Endothelial cell of umbilical vein (primary cell): ENCODE measurements around the gene KIFC3. TPM values are rescaled to one million over a fixed set of nuclear protein-coding genes. Genes with fewer than 3 reads are reported as not detected.

ENCODE experiments used
- BruUV-seq: library from RNA; stranded (reverse); fragments of 400-500 nt; replicated peaks from 2 replicates; lab custom pipeline; 2021; lab: Mats Ljungman, UMichigan
- CTCF ChIA-PET: fragments of 300-600, 350-600 bp; sonication (Branson Sonifier 250); formaldehyde crosslinking; loops from one replicate; lab custom pipeline; 2021; ENCODE audit warnings: antibody characterized with exemption, inconsistent platforms; lab: Charles Lee
- POLR2A ChIA-PET: fragments of 300-600, 350-600 bp; sonication (Branson Sonifier 250); formaldehyde crosslinking; loops from one replicate; lab custom pipeline; 2021; ENCODE audit warnings: antibody characterized with exemption, inconsistent platforms; lab: Charles Lee
- DNase-seq: peaks from one replicate; pipeline ENCODE4 v3.0.0-alpha.2; 2011; ENCODE audit warnings: low read depth, low spot score
- FAIRE-seq: peaks from 2 replicates; lab custom pipeline; 2011; peaks lifted over from hg19 to GRCh38; lab: Jason Lieb, UNC
- H2AFZ ChIP-seq: 2 replicates; pipeline ENCODE4 v1.6.0; 2012; ENCODE audit warnings: low read depth, low read length, control low read depth, inconsistent platforms
- H3K27ac ChIP-seq: 2 replicates; pipeline ENCODE4 v1.5.1; 2011; ENCODE audit warnings: low read depth, mild to moderate bottlenecking, control low read depth, low read length, moderate library complexity; ENCODE audit not compliant: insufficient read depth
- H3K27me3 ChIP-seq, 2 experiments: 2 replicates each; pipeline versions ENCODE4 v1.6.0 to v1.6.1; 2011; ENCODE audit warnings: low read length in 2 of 2, mixed read lengths in 1 of 2; ENCODE audit not compliant: control insufficient read depth in 2 of 2, insufficient read depth in 2 of 2
- H3K36me3 ChIP-seq, 2 experiments: 2 replicates in 1 of 2; 3 replicates in 1 of 2; pipeline ENCODE4 v1.5.1; 2011; ENCODE audit warnings: low read length in 2 of 2, mild to moderate bottlenecking in 1 of 2, moderate library complexity in 1 of 2; ENCODE audit not compliant: control insufficient read depth in 2 of 2, insufficient read depth in 2 of 2; ENCODE audit errors: extremely low read depth in 1 of 2
- H3K4me1 ChIP-seq: 3 replicates; pipeline ENCODE4 v1.5.1; 2011; ENCODE audit warnings: mild to moderate bottlenecking, low read length; ENCODE audit not compliant: control insufficient read depth, insufficient read depth; ENCODE audit errors: extremely low read depth
- H3K4me2 ChIP-seq: 2 replicates; pipeline ENCODE4 v1.6.1; 2011; ENCODE audit warnings: low read length, control low read depth, mixed read lengths; ENCODE audit not compliant: insufficient read depth
- H3K4me3 ChIP-seq, 3 experiments: fragments of 200-600 bp in 1 of 3; sonication (generic), shearing (Covaris generic) in 1 of 3; replicated peaks in 1 of 3; 2 replicates each; pipeline ENCODE4 v1.5.1; 2011 to 2016; ENCODE audit warnings: control low read depth in 3 of 3, low read length in 3 of 3, mild to moderate bottlenecking in 2 of 3, inconsistent platforms in 1 of 3, low read depth in 1 of 3, moderate library complexity in 1 of 3; ENCODE audit not compliant: insufficient read depth in 1 of 3
- H3K79me2 ChIP-seq: 2 replicates; pipeline ENCODE4 v1.6.0; 2012; ENCODE audit warnings: low read length, inconsistent platforms; ENCODE audit not compliant: control insufficient read depth, insufficient read depth
- H3K9ac ChIP-seq: replicated peaks from 2 replicates; pipeline ENCODE3; 2011; ENCODE audit warnings: low read length, control low read depth; ENCODE audit not compliant: insufficient read depth; ENCODE audit errors: extremely low read depth
- H3K9me1 ChIP-seq: replicated peaks from 3 replicates; pipeline ENCODE4 v1.6.0; 2011; ENCODE audit warnings: mild to moderate bottlenecking, low read length; ENCODE audit not compliant: control insufficient read depth, insufficient read depth; ENCODE audit errors: extremely low read depth
- H3K9me3 ChIP-seq: replicated peaks from 2 replicates; pipeline ENCODE4 v1.5.1; 2012; ENCODE audit warnings: low read length, inconsistent platforms; ENCODE audit not compliant: control insufficient read depth, insufficient read depth
- H4K20me1 ChIP-seq: replicated peaks from 2 replicates; pipeline ENCODE3; 2011; ENCODE audit warnings: mild to moderate bottlenecking, low read length; ENCODE audit not compliant: control insufficient read depth, insufficient read depth; ENCODE audit errors: extremely low read depth
- CTCF ChIP-seq, 2 donors: IDR thresholded peaks; 1 replicate in 1 of 2; 2 replicates in 1 of 2; pipeline ENCODE4 v1.5.1; 2011; ENCODE audit warnings: low read length in 2 of 2, mild to moderate bottlenecking in 2 of 2, moderate library complexity in 2 of 2, control low read depth in 1 of 2, inconsistent platforms in 1 of 2, low read depth in 1 of 2; ENCODE audit not compliant: insufficient read depth in 1 of 2; ENCODE audit errors: extremely low read depth in 1 of 2
- EZH2 ChIP-seq: IDR thresholded peaks from 2 replicates; pipeline ENCODE4 v1.6.1; 2012; ENCODE audit warnings: borderline replicate concordance, low read depth, mild to moderate bottlenecking, moderate library complexity, low read length, inconsistent platforms; ENCODE audit not compliant: severe bottlenecking
- FOS ChIP-seq: IDR thresholded peaks from 2 replicates; pipeline ENCODE4 v1.6.1; 2011; ENCODE audit warnings: mild to moderate bottlenecking, low read length, moderate library complexity, borderline replicate concordance; ENCODE audit not compliant: insufficient read depth
- JUN ChIP-seq: IDR thresholded peaks from 2 replicates; pipeline ENCODE4 v1.6.1; 2011; ENCODE audit warnings: borderline replicate concordance, low read depth; ENCODE audit not compliant: insufficient read length, insufficient read depth
- MYC ChIP-seq: IDR thresholded peaks from one replicate; pipeline ENCODE4 v1.6.1; 2011; ENCODE audit warnings: mild to moderate bottlenecking, low read depth, low read length
- POLR2A ChIP-seq: IDR thresholded peaks from 2 replicates; pipeline ENCODE4 v1.6.1; 2012; ENCODE audit warnings: low read depth, mild to moderate bottlenecking, control low read depth, low read length
- dilution Hi-C: fragments of 300-500 bp; cut with MboI; formaldehyde crosslinking; loops from one replicate; pipeline ENCODE4 v1.15.0; 2019; ENCODE audit warnings: low sequenced_read_pairs; ENCODE audit not compliant: extremely low pct_ligation_motif_present
- intact Hi-C: fragments of 100-400 bp; cut with micrococcal nuclease; formaldehyde crosslinking; loops from one replicate; pipeline ENCODE4 v1.10.0; 2022
- polyA plus RNA-seq, 4 experiments: library from polyadenylated mRNA; depleted of rRNA in 3 of 4; stranded (reverse) in 3 of 4; unstranded in 1 of 4; fragments of >200 nt; gene quantifications; 2 replicates each; pipeline versions ENCODE4 v1.2.1 to v1.2.3, GENCODE V29; 2011 to 2012; ENCODE audit warnings: missing spikeins in 1 of 4
- total RNA-seq: library from RNA; stranded (reverse); gene quantifications from 2 replicates; pipeline ENCODE4 v1.2.3, GENCODE V29; 2021

Gene KIFC3
- total and polyA plus RNA-seq, 2 donors (not counting 3 experiments of a cell fraction or from before 2014, with no cell fraction given) = 36.3 to 62.2 TPM

GRCh38 chr16:57845115-57845514 lies 42.8 kb upstream of the KIFC3 start:
- Histone ChIP-seq H2AFZ (no peak overlapping the region), H3K36me3 (no peaks in the 10 kb centered on the region), H3K9me3 (no peaks in the 10 kb centered on the region), H3K4me1 (no peaks in the 10 kb centered on the region), H3K27ac (no peak overlapping the region), H4K20me1 (no peaks in the 10 kb centered on the region), H3K9me1 (no peaks in the 10 kb centered on the region), H3K9ac (no peak overlapping the region), H3K4me3 (no peak overlapping the region), H3K27me3 (peaks cover 2% of the 10 kb centered on the region in 2 experiments), H3K79me2 (no peaks in the 10 kb centered on the region), H3K4me2 (no peak overlapping the region)
- ChIA-PET CTCF (no interaction called here), POLR2A (no interaction called here)
- no TSS peak for BruUV-seq
- DNase-seq (no peak), FAIRE-seq (no peak)
- intact Hi-C loops (no loop called here), dilution Hi-C loops (no loop called here)
- TF ChIP-seq JUN = no peak
- TF ChIP-seq FOS = no peak
- no peak for TF ChIP-seq POLR2A
- no peak for TF ChIP-seq MYC
- no peak for TF ChIP-seq EZH2
- TF ChIP-seq CTCF (IDR thresholded peaks at IDR 0.05; ENCODE audit: extremely low read depth in 1 of 2, insufficient read depth in 1 of 2, low read depth in 1 of 2, low read length in 2 of 2) = no peak
